Large intestine (tissue), 12 donors: ENCODE measurements around the gene ITGB8. TPM values are rescaled to one million over a fixed set of nuclear protein-coding genes. Genes with fewer than 3 reads are reported as not detected.
A peak's percentile ranks its signal among the peaks of the same experiment; 100 is the strongest.

Source experiments
- DNase-seq, 2 donors: peaks; one replicate each; pipeline versions ENCODE4 v3.0.0 to v3.0.0-alpha.2; 2013
- H3K27ac ChIP-seq: one replicate; pipeline ENCODE4 v1.5.1; 2013; ENCODE audit warnings: low read length
- H3K27me3 ChIP-seq: 2 replicates; pipeline ENCODE4 v1.6.1; 2013; ENCODE audit warnings: low read length; ENCODE audit not compliant: control insufficient read depth, insufficient read depth
- H3K36me3 ChIP-seq: 2 replicates; pipeline ENCODE4 v1.6.1; 2013; ENCODE audit warnings: low read length; ENCODE audit not compliant: control insufficient read depth, insufficient read depth
- H3K4me1 ChIP-seq: one replicate; pipeline ENCODE4 v1.6.1; 2013; ENCODE audit warnings: low read length; ENCODE audit not compliant: control insufficient read depth, insufficient read depth
- H3K4me3 ChIP-seq: one replicate; pipeline ENCODE4 v1.5.1; 2013; ENCODE audit warnings: low read length
- H3K9me3 ChIP-seq: one replicate; pipeline ENCODE4 v1.6.1; 2013; ENCODE audit warnings: mild to moderate bottlenecking, low read depth, low read length, moderate library complexity; ENCODE audit not compliant: control insufficient read depth
- WGBS: methylation state at CpG from one replicate; pipeline ENCODE4 v1.1.5; 2013; ENCODE audit warnings: low lambda C conversion rate; ENCODE audit not compliant: insufficient coverage; 5-methylcytosine and 5-hydroxymethylcytosine counted together
- long read RNA-seq, 11 donors: transcript quantifications; one replicate each; lab custom pipeline, GENCODE V29; 2026
- polyA plus RNA-seq: library from polyadenylated mRNA; unstranded; fragments of 120-200 nt; gene quantifications from one replicate; pipeline ENCODE4 v1.2.1, GENCODE V29; 2013

ITGB8 gene
- 26.8 TPM for polyA plus RNA-seq
- long read RNA-seq, donor 1 = 0 reads
- long read RNA-seq, donor 2, full-length matches to known transcripts = 1 of 1 reads
- long read RNA-seq, donor 2, partial matches to known transcripts = 0 of 1 reads
- long read RNA-seq, donor 2, other reads (novel, unspliced or antisense) = 0 of 1 reads
- long read RNA-seq, donor 3, full-length matches to known transcripts = 2 of 2 reads
- long read RNA-seq, donor 3, partial matches to known transcripts = 0 of 2 reads
- long read RNA-seq, donor 3, other reads (novel, unspliced or antisense) = 0 of 2 reads
- long read RNA-seq, donor 4 = 0 reads
- long read RNA-seq, donor 5, full-length matches to known transcripts = 1 of 6 reads
- long read RNA-seq, donor 5, partial matches to known transcripts = 5 of 6 reads
- long read RNA-seq, donor 5, other reads (novel, unspliced or antisense) = 0 of 6 reads
- long read RNA-seq, donor 6 = 0 reads
- long read RNA-seq, donor 7 = 0 reads
- long read RNA-seq, donor 8 = 0 reads
- long read RNA-seq, donor 9, partial matches to known transcripts = 8 of 8 reads
- long read RNA-seq, donor 9, other reads (novel, unspliced or antisense) = 0 of 8 reads
- long read RNA-seq, donor 10, full-length matches to known transcripts = 2 of 2 reads
- long read RNA-seq, donor 10, partial matches to known transcripts = 0 of 2 reads
- long read RNA-seq, donor 10, other reads (novel, unspliced or antisense) = 0 of 2 reads
- long read RNA-seq, donor 11, full-length matches to known transcripts = 1 of 6 reads
- long read RNA-seq, donor 11, partial matches to known transcripts = 5 of 6 reads
- long read RNA-seq, donor 11, other reads (novel, unspliced or antisense) = 0 of 6 reads

- no CpG with 5 or more reads among the region's 50 CpGs for WGBS
Measured at GRCh38 chr7:20330239-20330927, at the start of gene ITGB8. ITGB8 (plus strand) TSS chr7:20330900; CDS start chr7:20331807, 907 bp downstream.

GRCh38 chr7:20282959-20283358, 47.7 kb upstream of the ITGB8 start:
- DNase-seq = no peak
- 100% methylated on average over 1 of the region's 1 CpG for WGBS
- no peak overlapping the region for H3K27ac ChIP-seq
- peaks cover 6% of the 10 kb centered on the region for H3K4me1 ChIP-seq
- H3K9me3 ChIP-seq = no peaks in the 10 kb centered on the region
- H3K4me3 ChIP-seq = no peak overlapping the region
- H3K27me3 ChIP-seq = no peaks in the 10 kb centered on the region
- H3K36me3 ChIP-seq = no peaks in the 10 kb centered on the region

More at GRCh38 chr7:20330239-20330927, at the start of gene ITGB8:
- no peaks in the 10 kb centered on the region for H3K27me3 ChIP-seq
- H3K4me1 ChIP-seq = peaks cover 6% of the 10 kb centered on the region
- DNase-seq = peak; percentile 77 to 89
- H3K36me3 ChIP-seq = no peaks in the 10 kb centered on the region
- peak within 1 kb of the TSS; percentile 80 for H3K4me3 ChIP-seq
- no peaks in the 10 kb centered on the region for H3K9me3 ChIP-seq
- H3K27ac ChIP-seq = peak within 1 kb of the TSS; percentile 94

- Histone ChIP-seq H3K4me1 (peaks cover 6% of the 10 kb centered on the region), H3K27ac (no peak overlapping the region), H3K27me3 (no peaks in the 10 kb centered on the region), H3K36me3 (no peaks in the 10 kb centered on the region), H3K9me3 (no peaks in the 10 kb centered on the region), H3K4me3 (no peak overlapping the region)
- WGBS = 100% methylated on average over 1 of the region's 2 CpGs
- no peak for DNase-seq
Measured at GRCh38 chr7:20283385-20283784, 47.3 kb upstream of the ITGB8 start.

- no peak overlapping the region for H3K4me3 ChIP-seq
- H3K9me3 ChIP-seq = no peaks in the 10 kb centered on the region
- no peak for DNase-seq
- H3K36me3 ChIP-seq = no peaks in the 10 kb centered on the region
- WGBS = 91% methylated on average over 3 of the region's 3 CpGs
- H3K27me3 ChIP-seq = no peaks in the 10 kb centered on the region
- no peak overlapping the region for H3K27ac ChIP-seq
- peaks cover 6% of the 10 kb centered on the region for H3K4me1 ChIP-seq
Measured at GRCh38 chr7:20284003-20284770, 46.5 kb upstream of the ITGB8 start.

GRCh38 chr7:20284771-20285143, 45.9 kb upstream of the ITGB8 start:
- H3K36me3 ChIP-seq = no peaks in the 10 kb centered on the region
- DNase-seq = no peak
- no peaks in the 10 kb centered on the region for H3K9me3 ChIP-seq
- H3K27me3 ChIP-seq = no peaks in the 10 kb centered on the region
- H3K27ac ChIP-seq = no peak overlapping the region
- no peak overlapping the region for H3K4me3 ChIP-seq
- peaks cover 6% of the 10 kb centered on the region for H3K4me1 ChIP-seq

GRCh38 chr7:20287317-20287716, 43.4 kb upstream of the ITGB8 start:
- H3K4me3 ChIP-seq = no peak overlapping the region
- H3K27ac ChIP-seq = peak overlapping the region; percentile 53
- H3K9me3 ChIP-seq = no peaks in the 10 kb centered on the region
- DNase-seq = peak in 1 of 2 donors; percentile 58
- peaks cover 6% of the 10 kb centered on the region for H3K4me1 ChIP-seq
- H3K27me3 ChIP-seq = no peaks in the 10 kb centered on the region
- no peaks in the 10 kb centered on the region for H3K36me3 ChIP-seq
- 60% methylated on average over 1 of the region's 2 CpGs for WGBS

GRCh38 chr7:20288036-20288435, 42.7 kb upstream of the ITGB8 start:
- no CpG with 5 or more reads among the region's 2 CpGs for WGBS
- no peaks in the 10 kb centered on the region for H3K36me3 ChIP-seq
- no peak overlapping the region for H3K4me3 ChIP-seq
- peaks cover 6% of the 10 kb centered on the region for H3K4me1 ChIP-seq
- no peaks in the 10 kb centered on the region for H3K9me3 ChIP-seq
- no peaks in the 10 kb centered on the region for H3K27me3 ChIP-seq
- no peak overlapping the region for H3K27ac ChIP-seq
- DNase-seq = no peak

- Histone ChIP-seq H3K36me3 (no peaks in the 10 kb centered on the region), H3K27ac (no peak overlapping the region), H3K4me3 (no peak overlapping the region), H3K4me1 (peaks cover 6% of the 10 kb centered on the region), H3K27me3 (no peaks in the 10 kb centered on the region), H3K9me3 (peaks cover 5% of the 10 kb centered on the region)
- no peak for DNase-seq
- WGBS = 92% methylated on average over 2 of the region's 3 CpGs
Measured at GRCh38 chr7:20290505-20291111, 40.1 kb upstream of the ITGB8 start.

- 40% methylated on average over 1 of the region's 3 CpGs for WGBS
- H3K4me3 ChIP-seq = no peak overlapping the region
- H3K27ac ChIP-seq = peak overlapping the region; percentile 5
- H3K36me3 ChIP-seq = no peaks in the 10 kb centered on the region
- H3K9me3 ChIP-seq = peaks cover 5% of the 10 kb centered on the region
- H3K27me3 ChIP-seq = no peaks in the 10 kb centered on the region
- peaks cover 2% of the 10 kb centered on the region for H3K4me1 ChIP-seq
- peak; percentile 38 to 81 for DNase-seq
Measured at GRCh38 chr7:20293336-20293735, 37.4 kb upstream of the ITGB8 start.
